GM20000 (cell line): Measurements from ENCODE around the gene NSFL1C.

ENCODE experiments used
- DNase-seq: peaks from one replicate; pipeline ENCODE4 v3.0.0; 2012; ENCODE audit warnings: low spot score
- CTCF ChIP-seq: IDR thresholded peaks from 2 replicates; pipeline ENCODE4 v1.5.1; 2012; ENCODE audit warnings: mild to moderate bottlenecking, control low read depth; ENCODE audit errors: extremely low read depth, missing control alignments

Gene NSFL1C

GRCh38 chr20:1431158-1431557 is 35.5 kb downstream of the NSFL1C start:
- no peak for TF ChIP-seq CTCF
- DNase-seq: no peak

DNA sequence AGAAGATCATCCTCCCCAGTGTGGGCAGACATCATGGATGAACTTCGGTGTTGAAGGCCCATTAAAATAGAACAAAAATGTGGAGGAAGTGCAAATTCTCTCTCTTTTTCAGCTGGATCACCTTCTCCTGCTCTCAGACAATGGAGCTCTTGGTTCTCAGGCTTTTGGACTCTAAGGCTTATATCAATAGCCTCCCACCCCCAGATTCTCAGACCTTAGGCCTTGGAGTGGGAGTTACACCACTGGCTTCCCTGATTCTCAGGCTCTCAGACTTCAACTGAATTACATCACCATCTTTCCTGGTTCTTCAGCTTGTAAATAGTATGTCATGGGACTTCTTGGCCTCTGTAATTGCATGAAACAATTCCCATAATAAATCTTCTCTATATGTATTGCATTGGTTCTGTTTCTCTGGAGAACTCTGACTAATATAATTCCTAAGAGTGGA is 36.6 kb downstream of the NSFL1C start:
- no peak for TF ChIP-seq CTCF
- no peak for DNase-seq

DNA sequence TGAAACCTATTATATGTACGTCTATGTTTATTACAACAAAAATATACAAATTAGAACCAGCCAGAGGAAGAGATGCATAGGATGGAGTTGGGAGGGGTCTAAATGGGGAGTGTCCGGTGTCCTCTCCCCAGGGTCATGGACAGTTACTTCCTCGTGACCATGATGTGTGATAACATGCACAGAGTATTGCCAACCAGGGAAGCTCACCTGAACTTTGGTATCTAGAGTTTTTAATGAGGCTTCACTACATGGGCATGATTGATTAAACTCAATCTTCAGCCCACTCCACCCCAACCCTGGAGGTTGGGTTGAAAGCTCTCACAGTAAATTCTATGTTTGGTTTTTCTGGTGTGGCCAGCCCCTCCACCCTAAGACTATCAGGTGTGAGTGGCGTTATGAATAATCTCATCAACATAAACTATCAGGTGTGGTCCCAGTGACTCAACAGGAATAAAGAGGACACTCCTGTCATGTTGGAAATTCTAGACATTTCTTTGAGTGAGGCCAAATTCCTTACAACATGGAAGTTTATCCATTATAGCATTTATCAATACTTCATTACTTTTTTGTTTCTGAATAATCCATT is 37.4 kb downstream of the NSFL1C start:
- DNase-seq: no peak
- TF ChIP-seq CTCF: no peak

- no peak for TF ChIP-seq CTCF
- no peak for DNase-seq
Observed at GRCh38 chr20:1427457-1428054, 39.1 kb downstream of the NSFL1C start.

GRCh38 chr20:1426231-1426849 is 40.3 kb downstream of the NSFL1C start:
- no peak for TF ChIP-seq CTCF
- no peak for DNase-seq

GRCh38 chr20:1424336-1424735 is 42.3 kb downstream of the NSFL1C start:
- TF ChIP-seq CTCF: no peak
- no peak for DNase-seq

DNA sequence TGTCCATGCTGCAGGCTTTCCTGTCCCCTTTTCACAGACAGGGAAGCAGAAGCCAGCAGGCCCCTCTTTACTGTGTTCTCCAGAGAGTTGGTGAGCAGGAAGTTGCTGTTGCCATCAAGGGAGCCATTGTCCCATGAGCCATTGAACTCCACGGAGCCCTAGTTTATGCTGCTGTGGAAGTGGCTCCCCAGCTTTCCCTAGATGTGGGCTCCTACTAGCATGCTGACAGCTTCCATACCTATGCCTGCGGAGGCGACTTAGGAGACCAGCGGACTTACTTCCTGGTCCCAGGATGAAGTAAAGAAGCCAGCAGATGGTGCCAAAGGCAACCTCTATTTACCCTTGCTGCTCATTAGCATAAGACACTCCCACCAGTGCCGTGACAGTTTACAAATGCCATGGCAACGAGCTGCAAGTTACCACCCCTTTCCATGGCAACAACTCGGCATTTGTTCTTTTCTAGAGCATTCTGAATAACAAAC is 43.0 kb downstream of the NSFL1C start:
- no peak for TF ChIP-seq CTCF
- DNase-seq: no peak
